IMR-90 (cell line): ENCODE data around the gene KLHL12. TPM values are rescaled to one million over a fixed set of nuclear protein-coding genes. Genes with fewer than 3 reads are reported as not detected.

Experiments
- ATAC-seq: fragments of 200-7000 bp; cut with Tn5 transposase; 2 replicates; pipeline ENCODE4 v1.9.1; 2020; ENCODE audit warnings: low read depth, mild to moderate bottlenecking, moderate library complexity
- BruUV-seq: library from RNA; stranded (reverse); fragments of 400-500 nt; replicated peaks from 2 replicates; lab custom pipeline; 2021; lab: Mats Ljungman, UMichigan
- CTCF ChIA-PET: fragments of 300-600 bp; formaldehyde crosslinking; extraction: SDS; loops from one replicate; lab custom pipeline; 2021; ENCODE audit warnings: antibody characterized with exemption; lab: Yijun Ruan, JAX
- POLR2A ChIA-PET: fragments of 300-600 bp; sonication (Branson Sonifier 250); formaldehyde crosslinking; loops from one replicate; lab custom pipeline; 2022; ENCODE audit warnings: antibody characterized with exemption; ENCODE audit not compliant: unreplicated experiment; lab: Charles Lee
- DNase-seq: peaks from one replicate; pipeline ENCODE4 v3.0.0; 2013
- H2AFZ ChIP-seq: replicated peaks from 2 replicates; pipeline ENCODE3; 2013; ENCODE audit warnings: low read length, mild to moderate bottlenecking; ENCODE audit not compliant: poor library complexity
- H2AK5ac ChIP-seq: 2 replicates; pipeline ENCODE4 v1.6.1; 2013; ENCODE audit warnings: low read depth, low read length, inconsistent platforms
- H2AK9ac ChIP-seq: replicated peaks from 2 replicates; pipeline ENCODE3; 2013; ENCODE audit warnings: mild to moderate bottlenecking, low read depth, low read length, moderate library complexity; ENCODE audit not compliant: poor library complexity
- H2BK120ac ChIP-seq: 2 replicates; pipeline ENCODE4 v1.6.1; 2013; ENCODE audit warnings: low read depth, low read length, inconsistent platforms
- H2BK15ac ChIP-seq: 3 replicates; pipeline ENCODE4 v1.6.1; 2013; ENCODE audit warnings: low read depth, low read length, inconsistent platforms
- H2BK20ac ChIP-seq: 2 replicates; pipeline ENCODE4 v1.6.1; 2013; ENCODE audit warnings: low read depth, mild to moderate bottlenecking, inconsistent platforms, low read length, moderate library complexity
- H2BK5ac ChIP-seq: 2 replicates; pipeline ENCODE4 v1.6.1; 2013; ENCODE audit warnings: mild to moderate bottlenecking, low read depth, low read length, inconsistent platforms; ENCODE audit not compliant: poor library complexity, severe bottlenecking
- H3K14ac ChIP-seq: replicated peaks from 2 replicates; pipeline ENCODE4 v1.6.1; 2013; ENCODE audit warnings: low read depth, low read length, inconsistent platforms
- H3K18ac ChIP-seq: 2 replicates; pipeline ENCODE4 v1.6.1; 2013; ENCODE audit warnings: low read depth, low read length, control low read depth
- H3K23ac ChIP-seq: 2 replicates; pipeline ENCODE4 v1.6.1; 2013; ENCODE audit warnings: low read depth, low read length, inconsistent platforms
- H3K27ac ChIP-seq: 2 replicates; pipeline ENCODE4 v1.5.1; 2013; ENCODE audit warnings: mild to moderate bottlenecking, control low read depth, low read length; ENCODE audit not compliant: insufficient read depth
- H3K27me3 ChIP-seq: 2 replicates; pipeline ENCODE4 v1.6.1; 2013; ENCODE audit warnings: low read length; ENCODE audit not compliant: control insufficient read depth, insufficient read depth
- H3K36me3 ChIP-seq: 2 replicates; pipeline ENCODE4 v1.6.1; 2013; ENCODE audit warnings: low read length, mixed read lengths; ENCODE audit not compliant: control insufficient read depth, insufficient read depth
- H3K4ac ChIP-seq: 2 replicates; pipeline ENCODE4 v1.6.1; 2013; ENCODE audit warnings: low read depth, low read length, inconsistent platforms
- H3K4me1 ChIP-seq: 2 replicates; pipeline ENCODE4 v1.6.1; 2013; ENCODE audit warnings: low read length, mixed read lengths; ENCODE audit not compliant: control insufficient read depth, insufficient read depth
- H3K4me2 ChIP-seq: 2 replicates; pipeline ENCODE4 v1.6.1; 2013; ENCODE audit warnings: low read depth, mild to moderate bottlenecking, control low read depth, low read length, moderate library complexity
- H3K4me3 ChIP-seq: 2 replicates; pipeline ENCODE4 v1.5.1; 2013; ENCODE audit warnings: low read depth, mild to moderate bottlenecking, control low read depth, low read length, moderate library complexity; ENCODE audit not compliant: insufficient read depth
- H3K56ac ChIP-seq: 2 replicates; pipeline ENCODE4 v1.6.1; 2013; ENCODE audit warnings: low read length, inconsistent platforms; ENCODE audit not compliant: insufficient read depth; ENCODE audit errors: extremely low read depth
- H3K79me1 ChIP-seq, 2 experiments: 2 replicates each; pipeline ENCODE4 v1.6.1; 2013; ENCODE audit warnings: low read length in 2 of 2, inconsistent platforms in 1 of 2, low read depth in 1 of 2
- H3K9ac ChIP-seq: 2 replicates; pipeline ENCODE4 v1.6.1; 2013; ENCODE audit warnings: low read depth, low read length, control low read depth
- H3K9me1 ChIP-seq: 2 replicates; pipeline ENCODE4 v1.6.1; 2013; ENCODE audit warnings: low read length, inconsistent platforms; ENCODE audit not compliant: insufficient read depth
- H3K9me3 ChIP-seq: 2 replicates; pipeline ENCODE4 v1.6.1; 2013; ENCODE audit warnings: low read length; ENCODE audit not compliant: control insufficient read depth, insufficient read depth
- H4K20me1 ChIP-seq: 2 replicates; pipeline ENCODE4 v1.6.1; 2013; ENCODE audit warnings: low read length, inconsistent platforms; ENCODE audit not compliant: insufficient read depth
- H4K5ac ChIP-seq: 2 replicates; pipeline ENCODE4 v1.6.1; 2013; ENCODE audit warnings: mild to moderate bottlenecking, low read depth, low read length, control low read depth
- H4K8ac ChIP-seq, 2 experiments: 2 replicates each; pipeline ENCODE4 v1.6.1; 2013; ENCODE audit warnings: low read depth in 2 of 2, low read length in 2 of 2, control low read depth in 1 of 2, inconsistent platforms in 1 of 2
- H4K91ac ChIP-seq: 2 replicates; pipeline ENCODE4 v1.6.1; 2013; ENCODE audit warnings: low read depth, low read length, inconsistent platforms; ENCODE audit not compliant: insufficient read depth
- BHLHE40 ChIP-seq: fragments of 150-350 bp; IDR thresholded peaks from 2 replicates; pipeline ENCODE4 v1.6.1; 2016; ENCODE audit warnings: mild to moderate bottlenecking, low read depth, low read length
- CEBPB ChIP-seq: IDR thresholded peaks from 2 replicates; pipeline ENCODE4 v1.6.1; 2012; ENCODE audit warnings: low read depth, low read length, improper control_type of control experiment
- RAD21 ChIP-seq: IDR thresholded peaks from 2 replicates; pipeline ENCODE4 v1.6.1; 2012; ENCODE audit warnings: low read length, improper control_type of control experiment
- RFX5 ChIP-seq: IDR thresholded peaks from 2 replicates; pipeline ENCODE4 v1.8.0; 2012; ENCODE audit warnings: low read depth, mild to moderate bottlenecking, low read length, moderate library complexity
- SMC3 ChIP-seq: fragments of 150-350 bp; IDR thresholded peaks from 2 replicates; pipeline ENCODE4 v1.6.1; 2016; ENCODE audit warnings: low read depth, mild to moderate bottlenecking, antibody characterized with exemption, low read length, moderate library complexity
- WGBS, 2 experiments: methylation state at CpG; one replicate each; pipeline versions ENCODE4 v1.1.5 to v1.1.7; 2013; ENCODE audit warnings: missing lambda C conversion rate in 2 of 2; ENCODE audit not compliant: insufficient read length in 1 of 2; ENCODE audit errors: extremely low coverage in 2 of 2; 5-methylcytosine and 5-hydroxymethylcytosine counted together
- dilution Hi-C: fragments of 300-500 bp; cut with HindIII; formaldehyde crosslinking; loops from one replicate; pipeline ENCODE4 v1.14.3; 2018; ENCODE audit warnings: low sequenced_read_pairs; ENCODE audit not compliant: unreplicated experiment
- in situ Hi-C: fragments of 300-500 bp; cut with MboI; formaldehyde crosslinking; loops from 3 replicates; pipeline ENCODE4 v1.14.3; 2019; ENCODE audit warnings: low sequenced_read_pairs, inconsistent platforms, mixed read lengths
- intact Hi-C: fragments of 100-400 bp; cut with micrococcal nuclease; formaldehyde crosslinking; loops from 2 replicates; pipeline ENCODE4 v1.10.0; 2022
- polyA plus RNA-seq, 3 experiments: library from polyadenylated mRNA; depleted of rRNA; stranded (reverse); fragments of >200 nt; gene quantifications; 2 replicates each; pipeline ENCODE4 v1.2.3, GENCODE V29; 2012; ENCODE audit warnings: low replicate concordance in 1 of 3
- total RNA-seq: library from RNA; depleted of rRNA; stranded (reverse); fragments of >200 nt; gene quantifications from 2 replicates; pipeline ENCODE4 v1.2.3, GENCODE V29; 2012
- TF ChIP-seq, protein P1 (sequence below): fragments of 150-350 bp; IDR thresholded peaks from 2 replicates; pipeline ENCODE4 v1.6.1; 2016; ENCODE audit warnings: low read depth, mild to moderate bottlenecking, low read length, moderate library complexity, borderline replicate concordance
- TF ChIP-seq, protein P2 (sequence below): fragments of 150-350 bp; IDR thresholded peaks from 2 replicates; pipeline ENCODE4 v1.6.1; 2017; ENCODE audit warnings: mild to moderate bottlenecking, antibody characterized with exemption, low read length, low read depth

KLHL12 gene
- total and polyA plus RNA-seq, 2 of the 4 experiments (the other 2 are of a cell fraction) = 17.2 to 38.4 TPM

GRCh38 chr1:202942426-202942825 is 15.4 kb upstream of the KLHL12 start:
- H3K27ac ChIP-seq = no peak overlapping the region
- H4K20me1 ChIP-seq = no peaks in the 10 kb centered on the region
- peaks cover 0 to 4% of the 10 kb centered on the region in 2 experiments; a peak in 2 of 4 replicates for H3K79me1 ChIP-seq
- no peaks in the 10 kb centered on the region for H3K9me3 ChIP-seq
- intact Hi-C loops (loop anchor here (5.0 kb wide), 1 partner anchor 35 kb away; no protein-coding TSS in a partner anchor), dilution Hi-C loops (no loop called here), in situ Hi-C loops (no loop called here)
- peaks cover 37% of the 10 kb centered on the region for H3K36me3 ChIP-seq
- ChIA-PET POLR2A (no interaction called here), CTCF (no interaction called here)
- no peak overlapping the region for H2BK20ac ChIP-seq
- H3K4me3 ChIP-seq = no peak overlapping the region
- no peak overlapping the region for H3K4me2 ChIP-seq
- no peak overlapping the region for H3K9ac ChIP-seq
- DNase-seq (no peak), ATAC-seq (no peak)
- H3K56ac ChIP-seq = no peak overlapping the region
- no peak overlapping the region for H3K4ac ChIP-seq
- H3K18ac ChIP-seq = no peak overlapping the region
- no CpG with 5 or more reads among the region's 1 CpG for WGBS, 2 experiments
- no peak overlapping the region for H4K91ac ChIP-seq
- H3K14ac ChIP-seq = no peak overlapping the region
- H3K4me1 ChIP-seq = no peaks in the 10 kb centered on the region
- no peak overlapping the region for H4K8ac ChIP-seq
- H2AK5ac ChIP-seq = no peak overlapping the region
- H3K23ac ChIP-seq = no peak overlapping the region
- H2BK15ac ChIP-seq = no peak overlapping the region
- H3K27me3 ChIP-seq = no peaks in the 10 kb centered on the region
- H2BK120ac ChIP-seq = no peak overlapping the region
- H2BK5ac ChIP-seq = no peak overlapping the region
- no peak for TF ChIP-seq BHLHE40
- TF ChIP-seq, protein P1, sequence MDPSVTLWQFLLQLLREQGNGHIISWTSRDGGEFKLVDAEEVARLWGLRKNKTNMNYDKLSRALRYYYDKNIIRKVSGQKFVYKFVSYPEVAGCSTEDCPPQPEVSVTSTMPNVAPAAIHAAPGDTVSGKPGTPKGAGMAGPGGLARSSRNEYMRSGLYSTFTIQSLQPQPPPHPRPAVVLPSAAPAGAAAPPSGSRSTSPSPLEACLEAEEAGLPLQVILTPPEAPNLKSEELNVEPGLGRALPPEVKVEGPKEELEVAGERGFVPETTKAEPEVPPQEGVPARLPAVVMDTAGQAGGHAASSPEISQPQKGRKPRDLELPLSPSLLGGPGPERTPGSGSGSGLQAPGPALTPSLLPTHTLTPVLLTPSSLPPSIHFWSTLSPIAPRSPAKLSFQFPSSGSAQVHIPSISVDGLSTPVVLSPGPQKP = no peak
- no peak for TF ChIP-seq RFX5
- no peak for TF ChIP-seq RAD21
- TF ChIP-seq, protein P2, sequence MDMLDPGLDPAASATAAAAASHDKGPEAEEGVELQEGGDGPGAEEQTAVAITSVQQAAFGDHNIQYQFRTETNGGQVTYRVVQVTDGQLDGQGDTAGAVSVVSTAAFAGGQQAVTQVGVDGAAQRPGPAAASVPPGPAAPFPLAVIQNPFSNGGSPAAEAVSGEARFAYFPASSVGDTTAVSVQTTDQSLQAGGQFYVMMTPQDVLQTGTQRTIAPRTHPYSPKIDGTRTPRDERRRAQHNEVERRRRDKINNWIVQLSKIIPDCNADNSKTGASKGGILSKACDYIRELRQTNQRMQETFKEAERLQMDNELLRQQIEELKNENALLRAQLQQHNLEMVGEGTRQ = no peak
- no peak for TF ChIP-seq CEBPB
- no peak for TF ChIP-seq SMC3
- H2AFZ ChIP-seq = no peak overlapping the region
- no TSS peak for BruUV-seq
- no peaks in the 10 kb centered on the region for H3K9me1 ChIP-seq
- no peak overlapping the region for H4K5ac ChIP-seq
- H2AK9ac ChIP-seq = no peak overlapping the region
